HG03159 (cell line): ENCODE results near the gene BOD1.

ENCODE experiments used
- ATAC-seq: cut with Tn5 transposase; IDR thresholded peaks from one replicate; pipeline ENCODE4 v1.9.1; 2021; ENCODE audit warnings: mild to moderate bottlenecking, moderate library complexity; ENCODE audit not compliant: unreplicated experiment

Gene BOD1

GRCh38 chr5:173581408-173582215 lies 34.8 kb downstream of the BOD1 start:
- ATAC-seq, result no peak

DNA sequence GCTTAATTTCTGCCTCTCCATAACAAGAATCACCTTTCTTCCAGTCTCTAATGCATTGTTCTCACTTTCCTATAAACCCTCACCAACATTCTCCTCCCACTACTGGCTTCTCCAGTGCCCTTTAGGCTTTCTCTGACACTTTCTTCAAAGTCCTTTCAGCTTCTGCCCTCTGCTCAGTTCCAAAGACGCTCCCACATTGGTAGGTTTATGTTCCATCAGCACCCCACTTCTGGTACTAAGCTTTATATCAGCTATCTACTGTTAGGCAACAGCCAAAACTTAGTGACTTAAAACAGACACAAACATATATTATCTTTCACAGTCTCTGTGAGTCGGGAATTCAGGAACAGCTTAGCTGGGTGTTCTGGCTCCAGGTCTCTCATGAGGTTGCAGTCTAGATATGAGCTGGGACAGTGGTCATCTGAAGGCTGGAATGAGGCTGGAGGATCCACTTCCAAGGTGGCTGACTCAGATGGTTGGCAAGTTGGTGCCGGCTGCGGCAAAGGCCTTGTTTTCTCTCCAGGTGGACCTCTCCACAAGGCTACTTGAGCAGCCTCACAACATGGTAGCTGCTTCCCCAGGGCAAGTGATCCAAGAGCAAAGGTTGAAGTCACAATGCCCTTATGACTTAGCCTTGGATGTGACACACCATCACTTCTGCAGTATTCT lies 37.4 kb downstream of the BOD1 start:
- ATAC-seq, result no peak

- no peak for ATAC-seq
Measured at GRCh38 chr5:173577817-173578216, 38.6 kb downstream of the BOD1 start.

DNA sequence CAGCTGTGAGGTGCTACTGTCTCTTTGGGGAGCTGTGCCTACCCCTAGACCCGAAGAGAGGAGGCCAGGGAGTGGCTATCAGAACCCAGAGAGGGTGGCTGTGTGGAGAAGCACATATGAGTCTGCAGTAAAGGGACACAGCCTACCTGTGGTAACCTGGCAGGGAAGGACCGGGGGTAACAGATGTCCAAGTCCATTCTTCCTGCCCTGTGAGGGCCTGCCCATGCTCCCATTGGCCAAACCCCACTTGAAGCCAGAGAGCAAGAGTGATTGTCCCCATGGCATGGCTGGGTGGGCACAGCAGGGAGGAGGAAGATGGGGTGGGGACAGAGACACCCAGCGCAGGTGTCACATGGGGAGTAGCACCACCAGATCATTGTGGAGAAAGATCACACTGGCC lies 39.3 kb downstream of the BOD1 start:
- no peak for ATAC-seq

GRCh38 chr5:173575985-173576384 lies 40.5 kb downstream of the BOD1 start:
- no peak for ATAC-seq

DNA sequence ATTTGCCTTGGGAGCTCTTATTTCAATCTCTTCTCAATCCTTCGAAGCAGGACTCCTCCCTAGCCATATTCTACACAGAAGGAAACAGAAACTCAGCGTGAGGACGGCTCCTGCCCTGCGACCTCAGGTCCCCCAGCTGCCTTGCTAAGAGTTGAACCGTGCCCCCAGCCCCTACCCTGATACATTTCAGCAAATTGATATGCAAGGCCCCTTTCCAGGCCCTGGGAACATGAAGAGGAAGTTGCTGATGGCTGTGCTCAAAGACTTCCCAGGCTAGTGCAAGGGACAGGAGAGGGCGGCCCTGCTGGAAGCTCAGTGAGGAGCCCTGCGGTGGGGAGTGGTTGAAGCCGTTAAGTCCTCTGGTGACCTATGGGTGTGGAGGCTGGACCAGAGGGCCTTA lies 41.5 kb downstream of the BOD1 start:
- ATAC-seq, result no peak

DNA sequence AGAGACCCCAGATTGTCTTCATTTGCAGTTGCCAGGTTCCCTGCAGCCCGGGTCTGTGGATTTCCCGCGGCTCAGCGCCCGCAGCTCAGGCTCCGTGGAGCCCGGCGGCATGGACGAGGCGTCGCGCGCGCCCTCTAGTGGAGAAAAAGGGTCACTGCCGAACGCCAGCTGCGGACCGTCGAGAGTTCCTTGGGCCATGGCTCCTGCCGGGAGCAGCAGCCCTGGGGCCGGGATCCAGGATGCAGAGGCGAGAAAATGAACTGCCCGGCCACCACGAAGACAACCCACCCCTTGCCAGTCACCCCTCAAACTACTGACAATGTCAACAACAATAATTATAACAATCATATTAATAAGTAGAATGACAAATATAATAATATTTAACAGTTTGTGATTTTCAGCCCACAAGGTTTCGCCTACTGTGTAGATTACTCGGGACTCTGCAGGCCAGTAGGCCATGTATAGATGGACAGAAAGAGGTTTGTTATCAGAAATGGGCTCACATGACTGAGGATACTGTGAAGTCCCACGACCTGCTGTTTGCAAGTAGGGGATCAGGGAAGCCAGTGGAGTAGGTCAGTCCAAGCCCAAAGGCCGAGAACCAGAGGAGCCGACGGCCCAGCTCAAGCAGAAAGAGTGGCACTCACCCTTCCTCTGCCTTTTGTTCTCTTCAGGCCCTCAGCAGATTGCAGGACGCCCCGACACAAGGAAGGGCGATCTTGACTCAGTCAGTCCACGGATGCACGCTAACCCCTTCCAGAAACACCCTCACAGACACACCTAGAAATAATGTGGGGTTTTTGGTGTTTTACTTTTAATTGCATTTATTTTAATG lies 43.1 kb downstream of the BOD1 start:
- ATAC-seq, result no peak

- no peak for ATAC-seq
Measured at GRCh38 chr5:173572431-173573125, 43.9 kb downstream of the BOD1 start.

DNA sequence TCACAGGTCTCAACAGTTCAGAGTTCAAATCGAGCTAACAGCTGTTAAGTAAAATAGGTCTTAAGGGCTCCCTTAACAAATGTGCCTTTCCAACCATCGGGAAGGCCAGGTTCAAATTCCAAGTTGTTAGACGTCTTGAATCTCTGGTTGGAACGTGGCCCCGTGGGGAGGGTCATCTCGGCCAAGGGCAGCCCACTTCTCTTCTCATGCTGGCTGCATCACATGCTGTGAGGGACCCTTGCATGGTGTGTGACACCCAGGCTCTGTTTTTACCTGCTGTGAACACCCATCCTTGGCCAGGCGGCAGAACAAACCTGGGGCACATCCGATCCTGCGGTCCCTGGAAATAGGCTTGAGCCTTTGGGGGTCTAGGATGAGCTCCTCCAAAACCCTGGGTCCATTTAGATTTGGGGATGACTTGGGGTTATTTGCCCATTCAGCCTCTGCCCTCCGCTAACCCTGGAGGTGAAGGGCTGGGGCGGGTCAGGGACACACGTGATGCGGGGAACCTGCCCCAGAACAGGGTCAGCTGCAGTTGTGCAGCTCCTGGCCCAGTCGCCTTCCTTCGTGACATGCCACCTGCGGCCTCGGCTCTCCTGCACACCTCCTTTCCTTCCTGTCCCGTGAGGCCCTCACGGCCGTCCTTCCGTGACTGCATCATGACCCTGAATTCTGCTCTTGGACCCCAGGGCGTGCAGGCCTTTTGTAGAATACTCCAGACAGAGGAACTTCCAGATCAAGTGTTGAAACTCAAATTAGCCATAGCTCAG lies 45.9 kb downstream of the BOD1 start:
- ATAC-seq, result no peak

GRCh38 chr5:173568703-173569102 lies 47.7 kb downstream of the BOD1 start:
- ATAC-seq, result no peak

DNA sequence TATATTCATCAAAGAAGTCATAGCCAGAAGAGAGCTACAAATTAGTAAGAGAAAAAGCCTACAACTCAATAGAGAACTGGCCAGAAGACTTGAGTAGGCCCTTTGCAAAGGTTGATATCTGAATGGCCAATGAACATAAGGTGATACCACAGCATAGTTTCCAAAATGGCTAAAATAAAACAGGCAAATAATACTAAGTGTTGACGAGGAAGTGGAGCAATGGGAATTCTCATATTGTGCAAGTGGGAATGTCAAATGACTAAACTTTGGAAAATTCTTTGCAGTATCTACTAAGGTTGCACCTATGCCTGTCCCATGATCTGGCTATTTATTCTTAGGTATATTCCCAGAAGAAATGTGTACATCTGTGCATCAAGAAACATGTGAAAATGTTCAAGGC lies 48.3 kb downstream of the BOD1 start:
- ATAC-seq, result no peak

- no peak for ATAC-seq
Measured at GRCh38 chr5:173567548-173567947, 48.9 kb downstream of the BOD1 start.

GRCh38 chr5:173565491-173566072 lies 50.9 kb downstream of the BOD1 start:
- no peak for ATAC-seq

- no peak for ATAC-seq
Measured at GRCh38 chr5:173564106-173564505, 52.3 kb downstream of the BOD1 start.

DNA sequence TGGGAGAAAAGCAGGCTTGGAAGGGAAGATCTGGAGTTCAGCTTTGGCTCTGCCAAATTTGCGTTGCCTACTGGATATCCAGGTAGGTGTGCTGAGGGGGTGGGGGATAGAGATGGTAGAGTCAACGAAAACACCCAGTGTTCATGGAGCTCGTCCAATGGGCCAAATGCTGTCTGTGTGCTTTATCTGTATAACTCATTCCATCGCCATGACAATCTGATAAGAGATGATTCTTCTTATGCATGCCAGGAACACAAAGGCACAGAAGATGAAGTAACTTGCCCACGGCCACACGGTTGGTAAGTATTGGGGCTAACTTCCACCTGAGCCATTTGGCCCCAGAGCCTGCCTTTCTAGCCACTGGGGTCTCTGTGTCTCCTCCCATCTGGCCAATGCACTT lies 53.2 kb downstream of the BOD1 start:
- ATAC-seq, result no peak

DNA sequence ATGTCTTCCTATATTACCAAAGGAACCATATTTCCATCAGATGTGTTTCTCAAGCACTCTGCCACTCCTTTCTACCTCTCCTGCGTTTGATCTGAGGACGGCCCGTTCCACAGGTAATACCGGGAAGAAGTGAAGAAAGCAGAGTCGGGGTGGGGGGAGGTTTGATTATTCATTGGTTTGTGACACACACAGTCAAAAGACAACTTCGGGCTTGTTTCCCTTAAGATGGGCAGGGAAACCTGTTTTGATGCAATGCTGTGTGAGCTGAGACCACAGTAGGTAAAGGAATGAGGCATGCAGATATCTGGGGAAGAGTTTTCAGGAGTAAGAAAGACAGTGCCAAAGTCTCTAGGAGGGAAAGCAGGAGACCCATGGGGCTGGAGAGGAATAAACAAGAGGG lies 54.0 kb downstream of the BOD1 start:
- ATAC-seq, result no peak
